Spleen (tissue), 11 donors: ENCODE measurements around the gene PPP3CA. TPM values are rescaled to one million over a fixed set of nuclear protein-coding genes. Genes with fewer than 3 reads are reported as not detected.

Source experiments
- DNase-seq: peaks from one replicate; pipeline ENCODE4 v3.0.0-alpha.2; 2020
- H3K27ac ChIP-seq, 8 donors: fragments of 200-600 bp; sonication (generic) in 7 of 8; 1 replicate in 4 of 8; 2 replicates in 4 of 8; pipeline versions ENCODE4 v1.5.0 to v1.8.0; 2016 to 2021; ENCODE audit warnings: inconsistent platforms in 4 of 8, mild to moderate bottlenecking in 4 of 8, moderate library complexity in 1 of 8
- H3K27me3 ChIP-seq, 7 donors: fragments of 200-600 bp; sonication (generic) in 6 of 7; replicated peaks in 1 of 7; 1 replicate in 4 of 7; 2 replicates in 3 of 7; pipeline versions ENCODE4 v1.5.0 to v1.8.0; 2016 to 2021; ENCODE audit warnings: inconsistent platforms in 3 of 7, mild to moderate bottlenecking in 1 of 7
- H3K36me3 ChIP-seq, 6 donors: fragments of 200-600 bp; sonication (generic) in 5 of 6; 1 replicate in 4 of 6; 2 replicates in 2 of 6; pipeline versions ENCODE4 v1.5.0 to v1.8.0; 2016 to 2021; ENCODE audit warnings: inconsistent platforms in 2 of 6
- H3K4me1 ChIP-seq, 6 donors: fragments of 200-600 bp; sonication (generic) in 5 of 6; 1 replicate in 3 of 6; 2 replicates in 3 of 6; pipeline versions ENCODE4 v1.5.0 to v1.8.0; 2016 to 2021; ENCODE audit warnings: inconsistent platforms in 3 of 6
- H3K4me3 ChIP-seq, 8 donors: fragments of 200-600 bp; sonication (generic) in 7 of 8; 1 replicate in 4 of 8; 2 replicates in 4 of 8; pipeline versions ENCODE4 v1.5.0 to v1.8.0; 2016 to 2021; ENCODE audit warnings: inconsistent platforms in 4 of 8, mild to moderate bottlenecking in 4 of 8, moderate library complexity in 2 of 8
- H3K9me3 ChIP-seq, 8 donors: fragments of 200-600 bp; sonication (generic) in 7 of 8; 1 replicate in 4 of 8; 2 replicates in 4 of 8; pipeline versions ENCODE4 v1.5.0 to v1.8.0; 2016 to 2021; ENCODE audit warnings: inconsistent platforms in 4 of 8
- CTCF ChIP-seq, 11 experiments: fragments of 200-600 bp in 7 of 11; fragments of 450-650 bp in 4 of 11; sonication (generic) in 4 of 11; IDR thresholded peaks in 8 of 11; conservative IDR thresholded peaks in 3 of 11; 1 replicate in 7 of 11; 2 replicates in 4 of 11; pipeline versions ENCODE4 v1.4.0 to v1.8.0; 2016 to 2021; ENCODE audit warnings: antibody characterized with exemption in 11 of 11, inconsistent platforms in 4 of 11, mild to moderate bottlenecking in 1 of 11
- POLR2A ChIP-seq, 3 donors: fragments of 450-650 bp; IDR thresholded peaks; one replicate each; pipeline ENCODE4 v1.5.1; 2017; ENCODE audit warnings: antibody characterized with exemption in 3 of 3, mild to moderate bottlenecking in 1 of 3
- POLR2AphosphoS5 ChIP-seq, 3 donors: sonication (generic); formaldehyde crosslinking; IDR thresholded peaks; one replicate each; pipeline ENCODE4 v1.5.1; 2017; ENCODE audit warnings: antibody characterized with exemption in 3 of 3
- WGBS, 5 donors: extraction: QIAGEN DNeasy Blood & Tissue Kit in 3 of 5; methylation state at CpG; one replicate each; pipeline versions ENCODE4 v1.1.5 to v1.1.7; 2013 to 2018; 5-methylcytosine and 5-hydroxymethylcytosine counted together
- intact Hi-C: fragments of 100-400 bp; cut with DNase I; formaldehyde crosslinking; loops from one replicate; pipeline ENCODE4 v1.15.0; 2023; ENCODE audit warnings: low total_unique reads
- polyA plus RNA-seq, 3 donors: library from polyadenylated mRNA; stranded (reverse); fragments of 200-250 nt; gene quantifications; one replicate each; pipeline ENCODE4 v1.2.1, GENCODE V29; 2013
- total RNA-seq, 7 donors: library from RNA; depleted of rRNA in 3 of 7; stranded (reverse); fragments of >200 nt in 3 of 7; fragmentation: NEBNext Ultra II Directional in 4 of 7; extraction: Animal tissue kit (Norgen Biotek cat#: 25700) in 4 of 7; gene quantifications; one replicate each; pipeline versions ENCODE4 v1.1.0 to v1.2.1, GENCODE V29; 2016 to 2021
- donor health status: healthy with polysubstance abuse.
- donor health status: DM: no; HTN: no; CAD: no; lungs with moderate emphysema.
- donor health status: DM: no; HTN: no; CAD: no.
- donor health status: Bipolar disorder and iron deficiency.
- donor health status: healthy.
- donor health status: DM: no; HTN: no; CAD: no.
- donor health status: DM: yes; HTN: yes; CAD: no.

The PPP3CA gene
- total and polyA plus RNA-seq, 10 donors: 15.5 to 50.0 (median 39.6) TPM

GRCh38 chr4:101287324-101287723, 60.0 kb downstream of the PPP3CA start:
- DNase-seq: no peak
- H3K4me3 ChIP-seq: no peak overlapping the region
- H3K27ac ChIP-seq: no peak overlapping the region
- intact Hi-C loops: no loop called here
- H3K9me3 ChIP-seq: no peaks in the 10 kb centered on the region
- 81 to 91% (median 88%) methylated on average over 2 of the region's 2 CpGs for WGBS, 5 donors
- no peaks in the 10 kb centered on the region for H3K27me3 ChIP-seq
- peaks cover 15 to 93% (median 60%) of the 10 kb centered on the region in 6 donors for H3K4me1 ChIP-seq
- H3K36me3 ChIP-seq: no peaks in the 10 kb centered on the region
- TF ChIP-seq POLR2A (IDR thresholded peaks at IDR 0.05) (no peak), CTCF (IDR thresholded peaks at IDR 0.05 in 8 of 11, conservative IDR thresholded peaks at IDR 0.05 in 3 of 11) (no peak), POLR2AphosphoS5 (IDR thresholded peaks at IDR 0.05) (no peak)

GRCh38 chr4:101286663-101287062, 60.7 kb downstream of the PPP3CA start:
- intact Hi-C loops: no loop called here
- DNase-seq: no peak
- Histone ChIP-seq H3K36me3 (no peaks in the 10 kb centered on the region), H3K27ac (no peak overlapping the region), H3K4me3 (no peak overlapping the region), H3K9me3 (no peaks in the 10 kb centered on the region), H3K4me1 (peaks cover 18 to 95% (median 66%) of the 10 kb centered on the region in 6 donors), H3K27me3 (no peaks in the 10 kb centered on the region)
- TF ChIP-seq POLR2A (IDR thresholded peaks at IDR 0.05): no peak
- TF ChIP-seq POLR2AphosphoS5 (IDR thresholded peaks at IDR 0.05): no peak
- TF ChIP-seq CTCF (IDR thresholded peaks at IDR 0.05 in 8 of 11, conservative IDR thresholded peaks at IDR 0.05 in 3 of 11): no peak
- WGBS, 5 donors: 88 to 98% (median 97%) methylated on average over 1 of the region's 1 CpG

- Histone ChIP-seq H3K9me3 (no peaks in the 10 kb centered on the region), H3K27ac (no peak overlapping the region), H3K36me3 (no peaks in the 10 kb centered on the region), H3K4me3 (no peak overlapping the region), H3K4me1 (peaks cover 18 to 95% (median 63%) of the 10 kb centered on the region in 6 donors), H3K27me3 (no peaks in the 10 kb centered on the region)
- 86 to 96% (median 92%) methylated on average over 4 of the region's 4 CpGs for WGBS, 5 donors
- DNase-seq: no peak
- intact Hi-C loops: no loop called here
- TF ChIP-seq CTCF (IDR thresholded peaks at IDR 0.05 in 8 of 11, conservative IDR thresholded peaks at IDR 0.05 in 3 of 11) (no peak), POLR2A (IDR thresholded peaks at IDR 0.05) (no peak), POLR2AphosphoS5 (IDR thresholded peaks at IDR 0.05) (no peak)
Observed at GRCh38 chr4:101285985-101286384, 61.3 kb downstream of the PPP3CA start.

GRCh38 chr4:101284546-101284945, 62.8 kb downstream of the PPP3CA start:
- intact Hi-C loops: no loop called here
- peaks cover 18 to 94% (median 60%) of the 10 kb centered on the region in 6 donors for H3K4me1 ChIP-seq
- TF ChIP-seq POLR2AphosphoS5 (IDR thresholded peaks at IDR 0.05) (no peak), POLR2A (IDR thresholded peaks at IDR 0.05) (no peak), CTCF (IDR thresholded peaks at IDR 0.05 in 8 of 11, conservative IDR thresholded peaks at IDR 0.05 in 3 of 11) (no peak)
- no peaks in the 10 kb centered on the region for H3K27me3 ChIP-seq
- no peak for DNase-seq
- no peak overlapping the region for H3K27ac ChIP-seq
- H3K36me3 ChIP-seq: no peaks in the 10 kb centered on the region
- 58 to 71% (median 66%) methylated on average over 1 of the region's 1 CpG for WGBS, 5 donors
- H3K9me3 ChIP-seq: no peaks in the 10 kb centered on the region
- no peak overlapping the region for H3K4me3 ChIP-seq
